ENCODE results near the gene ITPR3.

Gene ITPR3

GRCh38 chr6:33686981-33687975 is 66.2 kb downstream of the ITPR3 start:
- DNase-seq (ENCODE audit: low spot score): no peak

- DNase-seq (ENCODE audit: low spot score): no peak
Observed at GRCh38 chr6:33688006-33688405, 66.9 kb downstream of the ITPR3 start.

- no peak for DNase-seq (ENCODE audit: low spot score)
Observed at GRCh38 chr6:33688451-33689147, 67.5 kb downstream of the ITPR3 start.

DNA sequence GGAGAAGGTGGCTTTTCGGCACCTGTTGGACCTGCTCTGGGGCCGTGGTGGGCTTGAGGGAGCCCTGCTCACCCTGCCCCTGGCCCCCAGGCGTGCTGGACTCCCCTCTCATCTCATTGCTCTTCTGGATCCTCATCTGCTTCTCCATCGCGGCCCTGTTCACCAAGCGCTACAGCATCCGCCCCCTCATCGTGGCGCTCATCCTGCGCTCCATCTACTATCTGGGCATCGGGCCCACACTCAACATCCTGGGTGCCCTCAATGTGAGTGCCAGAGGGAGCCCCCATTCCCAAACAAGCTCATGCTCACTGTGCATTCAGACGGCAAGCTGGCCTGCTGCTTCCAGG is 68.0 kb downstream of the ITPR3 start:
- no peak for DNase-seq (ENCODE audit: low spot score)

DNA sequence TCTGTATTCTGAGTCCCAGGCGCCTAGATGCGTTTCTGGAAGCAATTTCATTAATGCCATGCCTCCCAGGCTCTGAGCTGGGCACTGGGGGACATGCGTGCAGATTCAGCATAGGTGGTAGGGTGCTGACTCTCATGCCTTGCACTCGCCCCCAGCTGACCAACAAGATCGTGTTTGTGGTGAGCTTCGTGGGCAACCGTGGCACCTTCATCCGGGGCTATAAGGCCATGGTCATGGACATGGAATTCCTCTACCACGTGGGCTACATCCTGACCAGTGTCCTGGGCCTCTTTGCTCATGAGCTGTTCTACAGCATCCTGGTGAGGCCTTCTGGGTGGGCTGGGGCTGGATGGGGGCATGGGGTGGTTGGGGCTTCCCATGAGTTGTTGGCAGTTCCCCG is 68.8 kb downstream of the ITPR3 start:
- DNase-seq (ENCODE audit: low spot score): no peak

GRCh38 chr6:33690766-33691165 is 69.6 kb downstream of the ITPR3 start:
- no peak for DNase-seq (ENCODE audit: low spot score)

DNA sequence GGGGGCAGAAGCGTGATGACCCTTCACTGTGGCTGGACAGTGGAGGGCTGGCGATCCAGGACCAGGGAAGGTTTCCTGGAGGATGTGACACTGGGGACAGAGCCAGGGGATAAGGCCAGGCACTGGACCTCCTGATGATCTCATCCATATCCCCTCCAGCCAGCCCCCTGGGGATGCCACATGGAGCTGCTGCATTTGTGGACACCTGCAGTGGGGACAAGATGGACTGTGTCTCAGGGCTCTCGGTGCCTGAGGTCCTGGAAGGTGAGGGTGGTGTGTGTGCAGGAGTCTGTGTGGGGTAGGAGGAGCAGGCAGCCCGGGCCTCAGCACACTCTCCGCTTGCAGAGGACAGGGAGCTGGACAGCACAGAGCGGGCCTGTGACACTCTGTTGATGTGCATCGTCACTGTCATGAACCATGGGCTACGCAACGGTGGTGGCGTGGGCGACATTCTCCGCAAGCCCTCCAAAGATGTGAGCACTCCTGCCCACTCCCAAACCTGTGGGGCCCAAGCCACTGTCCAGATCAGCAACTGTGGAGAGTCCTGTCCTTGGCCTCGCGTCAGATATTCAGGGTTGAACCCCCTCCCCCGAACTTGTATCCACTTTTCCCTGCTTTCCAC is 70.4 kb downstream of the ITPR3 start:
- no peak for DNase-seq (ENCODE audit: low spot score)

DNA sequence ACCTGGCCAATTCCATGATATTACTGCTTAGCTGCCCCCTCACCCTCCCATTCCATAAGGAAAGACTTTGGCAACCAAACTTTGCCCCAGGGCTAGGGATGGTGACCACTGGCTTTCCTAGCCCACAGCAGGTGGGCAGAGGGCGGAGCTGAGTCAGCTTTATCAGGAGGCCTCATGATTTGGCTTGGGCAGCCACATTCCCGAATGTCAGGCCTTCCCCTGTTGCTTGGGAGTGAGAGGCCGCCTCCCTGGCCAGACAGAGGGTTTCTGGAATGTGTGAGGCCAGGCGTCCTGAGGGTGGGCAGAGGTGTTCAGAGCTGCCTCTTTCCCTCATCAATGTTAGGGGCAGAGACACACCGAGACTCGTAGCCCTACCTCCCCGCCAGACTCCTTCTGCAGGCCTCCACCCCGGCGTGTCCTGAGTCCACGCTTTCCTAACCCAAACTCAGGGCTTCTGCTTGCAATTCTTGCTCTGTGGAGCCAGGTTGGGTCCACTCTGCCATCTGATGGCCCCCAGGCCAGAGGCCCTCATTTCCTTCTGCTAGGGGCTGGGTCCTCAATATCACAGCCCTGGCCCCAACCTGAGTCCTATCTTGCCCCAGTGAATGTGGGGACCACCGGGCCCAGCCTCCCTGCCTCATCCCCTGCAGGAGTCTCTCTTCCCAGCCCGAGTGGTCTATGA is 71.1 kb downstream of the ITPR3 start:
- no peak for DNase-seq (ENCODE audit: low spot score)

DNA sequence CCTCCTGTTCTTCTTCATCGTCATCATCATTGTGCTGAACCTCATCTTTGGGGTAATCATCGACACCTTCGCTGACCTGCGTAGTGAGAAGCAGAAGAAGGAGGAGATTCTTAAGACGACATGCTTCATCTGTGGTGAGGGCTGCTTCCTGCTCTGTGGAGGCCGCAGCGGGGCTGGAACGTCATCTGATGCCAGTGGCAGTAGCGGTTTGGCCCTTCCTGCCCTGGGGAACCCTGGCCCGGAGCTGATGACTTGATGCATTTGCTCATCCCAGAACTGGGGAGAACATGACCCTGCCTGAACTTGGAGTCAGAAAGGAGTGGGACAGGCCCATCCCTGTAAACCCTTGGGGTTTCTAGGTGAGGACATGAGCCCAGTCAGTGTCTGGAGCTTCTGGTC is 71.6 kb downstream of the ITPR3 start:
- no peak for DNase-seq (ENCODE audit: low spot score)

DNA sequence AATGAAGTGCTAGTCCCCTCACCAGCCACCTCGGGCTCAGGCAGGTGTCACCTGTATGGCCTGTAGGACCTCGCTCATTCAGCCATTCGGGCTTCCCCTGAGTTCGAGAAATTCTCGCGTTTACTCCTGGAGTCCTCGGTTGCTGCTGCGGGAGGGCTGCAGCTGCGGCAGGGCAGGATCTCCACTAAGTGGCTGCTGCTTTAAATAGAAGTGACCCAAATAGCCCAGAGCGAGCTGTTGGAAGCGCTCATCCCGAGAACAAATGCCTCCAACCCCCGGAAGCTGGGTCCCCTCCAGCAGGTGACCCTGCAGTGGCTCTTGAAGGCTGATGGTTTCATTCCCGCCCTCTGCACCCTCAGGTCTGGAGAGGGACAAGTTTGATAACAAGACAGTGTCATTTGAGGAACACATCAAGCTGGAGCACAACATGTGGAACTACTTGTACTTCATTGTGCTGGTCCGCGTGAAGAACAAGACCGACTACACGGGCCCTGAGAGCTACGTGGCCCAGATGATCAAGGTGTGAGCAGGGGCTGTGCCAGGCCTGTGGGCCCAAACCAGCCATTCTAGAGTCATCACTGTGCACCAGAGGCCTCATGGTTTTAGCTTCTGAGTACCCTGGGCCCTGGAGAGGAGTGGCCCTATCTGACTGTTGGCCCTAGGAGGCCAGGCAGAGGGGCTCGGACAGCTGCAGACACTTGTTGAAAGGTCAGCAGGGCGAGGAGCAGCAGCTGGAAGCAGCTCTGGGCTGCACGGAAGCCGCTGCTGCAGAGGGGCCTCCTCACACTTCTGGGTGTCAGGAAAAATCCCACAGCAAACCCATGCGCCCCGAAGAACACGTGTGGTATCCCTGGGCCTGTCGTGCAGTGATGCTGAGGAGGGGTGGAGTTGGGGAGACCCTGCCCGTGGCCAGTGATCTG is 72.3 kb downstream of the ITPR3 start:
- DNase-seq (ENCODE audit: low spot score): no peak

- no peak for DNase-seq (ENCODE audit: low spot score)
Observed at GRCh38 chr6:33694401-33694931, 73.3 kb downstream of the ITPR3 start.

DNA sequence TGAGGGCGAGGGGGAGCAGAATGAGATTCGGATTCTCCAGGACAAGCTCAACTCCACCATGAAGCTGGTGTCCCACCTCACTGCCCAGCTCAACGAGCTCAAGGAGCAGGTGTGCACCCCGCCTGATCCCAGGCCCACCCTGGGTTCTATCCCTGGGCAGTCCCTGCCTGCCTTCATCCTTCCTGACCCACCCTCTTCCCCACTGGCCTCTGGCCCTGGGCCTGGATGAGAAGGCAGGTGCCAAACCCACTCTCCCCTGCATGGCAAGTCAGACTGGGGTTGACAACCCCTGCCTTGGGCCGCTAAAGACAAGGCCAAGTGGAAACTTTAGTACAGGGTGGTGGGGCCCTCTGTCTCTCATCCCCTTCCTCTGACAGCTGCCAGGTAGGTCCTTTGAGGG is 73.9 kb downstream of the ITPR3 start:
- DNase-seq (ENCODE audit: low spot score): no peak

GRCh38 chr6:33695451-33695887 is 74.3 kb downstream of the ITPR3 start:
- DNase-seq (ENCODE audit: low spot score): no peak

- no peak for DNase-seq (ENCODE audit: low spot score)
Observed at GRCh38 chr6:33696076-33696475, 75.0 kb downstream of the ITPR3 start.

- no peak for DNase-seq (ENCODE audit: low spot score)
Observed at GRCh38 chr6:33696548-33697518, 75.7 kb downstream of the ITPR3 start.

GRCh38 chr6:33697845-33698244 is 76.7 kb downstream of the ITPR3 start:
- DNase-seq (ENCODE audit: low spot score): no peak

GRCh38 chr6:33698494-33698893 is 77.4 kb downstream of the ITPR3 start:
- DNase-seq (ENCODE audit: low spot score): no peak

- no peak for DNase-seq (ENCODE audit: low spot score)
Observed at GRCh38 chr6:33699131-33699530, 78.0 kb downstream of the ITPR3 start.

DNA sequence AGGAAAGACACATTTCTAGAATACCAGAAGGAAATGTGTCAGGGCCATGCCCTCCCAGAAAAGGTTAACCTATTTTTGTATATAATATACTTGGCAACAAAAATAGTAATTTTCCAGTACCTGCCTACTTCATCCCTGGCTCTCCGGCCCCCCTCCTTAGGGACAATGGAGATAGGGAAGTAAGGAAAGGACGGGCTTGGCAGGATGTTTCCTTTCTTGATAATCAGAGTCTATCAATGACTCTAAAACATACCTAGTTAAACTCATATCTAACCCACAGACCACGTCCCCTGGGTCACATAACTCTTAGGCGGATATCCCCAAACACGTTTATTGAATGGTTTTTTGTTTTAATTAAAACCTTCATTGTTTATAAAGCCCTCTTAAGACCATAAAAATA is 78.6 kb downstream of the ITPR3 start:
- DNase-seq (ENCODE audit: low spot score): no peak
